ENCODE measurements around the gene LYPD1.

The LYPD1 gene

GRCh38 chr2:132668189-132668823, 1.7 kb downstream of the LYPD1 start:
- DNase-seq (ENCODE audit: low read depth), result no peak

- no peak for DNase-seq (ENCODE audit: low read depth)
Measured at GRCh38 chr2:132667706-132668105, 2.3 kb downstream of the LYPD1 start.

GRCh38 chr2:132665401-132666140, 4.4 kb downstream of the LYPD1 start:
- no peak for DNase-seq (ENCODE audit: low read depth)

- no peak for DNase-seq (ENCODE audit: low read depth)
Measured at GRCh38 chr2:132664096-132664495, 5.9 kb downstream of the LYPD1 start.

- DNase-seq (ENCODE audit: low read depth), result no peak
Measured at GRCh38 chr2:132662732-132663131, 7.3 kb downstream of the LYPD1 start.

GRCh38 chr2:132659331-132659730, 10.7 kb downstream of the LYPD1 start:
- no peak for DNase-seq (ENCODE audit: low read depth)

- DNase-seq (ENCODE audit: low read depth), result no peak
Measured at GRCh38 chr2:132656266-132656975, 13.6 kb downstream of the LYPD1 start.

GRCh38 chr2:132654968-132655367, 15.0 kb downstream of the LYPD1 start:
- no peak for DNase-seq (ENCODE audit: low read depth)

- no peak for DNase-seq (ENCODE audit: low read depth)
Measured at GRCh38 chr2:132654335-132654734, 15.7 kb downstream of the LYPD1 start.

GRCh38 chr2:132652474-132652873, 17.5 kb downstream of the LYPD1 start:
- DNase-seq (ENCODE audit: low read depth), result no peak

- DNase-seq (ENCODE audit: low read depth), result no peak
Measured at GRCh38 chr2:132651115-132652045, 18.6 kb downstream of the LYPD1 start.

GRCh38 chr2:132646540-132647108, 23.4 kb downstream of the LYPD1 start:
- DNase-seq (ENCODE audit: low read depth), result no peak

- DNase-seq (ENCODE audit: low read depth), result no peak
Measured at GRCh38 chr2:132645722-132646539, 24.1 kb downstream of the LYPD1 start.

- no peak for DNase-seq (ENCODE audit: low read depth)
Measured at GRCh38 chr2:132645176-132645575, 24.8 kb downstream of the LYPD1 start.

- DNase-seq (ENCODE audit: low read depth), result no peak
Measured at GRCh38 chr2:132642415-132642814, 27.6 kb downstream of the LYPD1 start.

- no peak for DNase-seq (ENCODE audit: low read depth)
Measured at GRCh38 chr2:132641819-132642218, 28.2 kb downstream of the LYPD1 start.

GRCh38 chr2:132640116-132640515, 29.9 kb downstream of the LYPD1 start:
- DNase-seq (ENCODE audit: low read depth), result no peak

GRCh38 chr2:132638313-132639040, 31.5 kb downstream of the LYPD1 start:
- DNase-seq (ENCODE audit: low read depth), result no peak

GRCh38 chr2:132636346-132636745, 33.7 kb downstream of the LYPD1 start:
- DNase-seq (ENCODE audit: low read depth), result no peak

- DNase-seq (ENCODE audit: low read depth), result no peak
Measured at GRCh38 chr2:132633635-132634034, 36.4 kb downstream of the LYPD1 start.

Data from activated T-cell treated with anti-CD3 and anti-CD28 coated beads for 24 hours (primary cell).